Transverse colon (tissue), 4 donors: Measurements from ENCODE around the gene PAX9.

Experiments
- EP300 ChIP-seq: sonication (generic); formaldehyde crosslinking; IDR thresholded peaks from one replicate; pipeline ENCODE4 v1.6.1; 2017; ENCODE audit warnings: antibody characterized with exemption, low read depth
- POLR2A ChIP-seq: fragments of 450-650 bp; IDR thresholded peaks from one replicate; pipeline ENCODE4 v1.6.1; 2016; ENCODE audit warnings: antibody characterized with exemption, mild to moderate bottlenecking, moderate library complexity
- POLR2AphosphoS5 ChIP-seq, 3 donors: sonication (generic); formaldehyde crosslinking; IDR thresholded peaks; one replicate each; pipeline ENCODE4 v1.6.1; 2016; ENCODE audit warnings: antibody characterized with exemption in 3 of 3
- TF ChIP-seq, protein P1 (sequence below), 5 experiments: fragments of 200-600 bp in 3 of 5; fragments of 450-650 bp in 2 of 5; sonication (generic) in 3 of 5; IDR thresholded peaks; 1 replicate in 2 of 5; 2 replicates in 3 of 5; pipeline ENCODE4 v1.5.1; 2016 to 2017; ENCODE audit warnings: antibody characterized with exemption in 5 of 5, inconsistent platforms in 3 of 5, mild to moderate bottlenecking in 2 of 5, moderate library complexity in 1 of 5

DNA sequence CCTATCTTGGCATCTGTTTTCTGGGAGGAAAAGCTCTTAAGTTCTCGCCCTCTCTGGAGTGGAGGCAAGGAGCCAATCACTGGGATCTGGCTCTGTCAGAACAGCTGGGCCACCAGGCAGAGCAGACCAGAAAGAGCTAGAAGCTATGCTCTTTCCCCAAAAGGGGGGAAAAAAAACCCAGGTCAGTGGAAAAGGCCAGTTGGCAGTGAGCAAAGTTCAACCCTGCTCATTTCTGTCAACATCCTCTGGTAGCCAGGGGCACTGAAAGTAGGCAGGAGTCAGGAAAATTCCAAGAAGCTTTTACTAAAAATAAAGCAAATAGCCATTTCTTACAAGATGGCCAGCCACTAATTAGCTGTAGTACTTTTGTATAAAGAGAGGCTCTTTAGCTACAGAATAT lies 36.6 kb upstream of the PAX9 start:
- TF ChIP-seq, protein P1, sequence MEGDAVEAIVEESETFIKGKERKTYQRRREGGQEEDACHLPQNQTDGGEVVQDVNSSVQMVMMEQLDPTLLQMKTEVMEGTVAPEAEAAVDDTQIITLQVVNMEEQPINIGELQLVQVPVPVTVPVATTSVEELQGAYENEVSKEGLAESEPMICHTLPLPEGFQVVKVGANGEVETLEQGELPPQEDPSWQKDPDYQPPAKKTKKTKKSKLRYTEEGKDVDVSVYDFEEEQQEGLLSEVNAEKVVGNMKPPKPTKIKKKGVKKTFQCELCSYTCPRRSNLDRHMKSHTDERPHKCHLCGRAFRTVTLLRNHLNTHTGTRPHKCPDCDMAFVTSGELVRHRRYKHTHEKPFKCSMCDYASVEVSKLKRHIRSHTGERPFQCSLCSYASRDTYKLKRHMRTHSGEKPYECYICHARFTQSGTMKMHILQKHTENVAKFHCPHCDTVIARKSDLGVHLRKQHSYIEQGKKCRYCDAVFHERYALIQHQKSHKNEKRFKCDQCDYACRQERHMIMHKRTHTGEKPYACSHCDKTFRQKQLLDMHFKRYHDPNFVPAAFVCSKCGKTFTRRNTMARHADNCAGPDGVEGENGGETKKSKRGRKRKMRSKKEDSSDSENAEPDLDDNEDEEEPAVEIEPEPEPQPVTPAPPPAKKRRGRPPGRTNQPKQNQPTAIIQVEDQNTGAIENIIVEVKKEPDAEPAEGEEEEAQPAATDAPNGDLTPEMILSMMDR (IDR thresholded peaks at IDR 0.05) = no peak
- no peak for TF ChIP-seq EP300
- TF ChIP-seq POLR2A = no peak
- TF ChIP-seq POLR2AphosphoS5 (IDR thresholded peaks at IDR 0.05) = no peak
